Tibial nerve (tissue), 4 donors: ENCODE measurements around the gene VRK1. TPM values are rescaled to one million over a fixed set of nuclear protein-coding genes. Genes with fewer than 3 reads are reported as not detected.

Experiments used
- DNase-seq, 2 donors: peaks; one replicate each; pipeline ENCODE4 v3.0.0-alpha.2; 2019; ENCODE audit warnings: low spot score in 2 of 2
- H3K27ac ChIP-seq, 4 donors: fragments of 200-600 bp; sonication (generic) in 3 of 4; one replicate each; pipeline ENCODE4 v1.5.1; 2017 to 2019; ENCODE audit warnings: mild to moderate bottlenecking in 1 of 4
- H3K27me3 ChIP-seq, 2 donors: fragments of 200-600 bp; sonication (generic) in 1 of 2; one replicate each; pipeline versions ENCODE4 v1.5.1 to v1.6.0; 2017 to 2019
- H3K36me3 ChIP-seq, 3 donors: fragments of 200-600 bp; sonication (generic); one replicate each; pipeline ENCODE4 v1.5.1; 2018 to 2019
- H3K4me1 ChIP-seq, 4 donors: fragments of 200-600 bp; sonication (generic) in 3 of 4; one replicate each; pipeline ENCODE4 v1.5.1; 2017 to 2019
- H3K4me3 ChIP-seq, 4 donors: fragments of 200-600 bp; sonication (generic) in 3 of 4; one replicate each; pipeline ENCODE4 v1.5.1; 2017 to 2019; ENCODE audit warnings: mild to moderate bottlenecking in 1 of 4, moderate library complexity in 1 of 4
- H3K9me3 ChIP-seq, 4 donors: fragments of 200-600 bp; sonication (generic) in 3 of 4; one replicate each; pipeline ENCODE4 v1.5.1; 2017 to 2019
- CTCF ChIP-seq, 5 experiments: fragments of 200-600 bp in 3 of 5; fragments of 450-650 bp in 2 of 5; sonication (generic) in 3 of 5; IDR thresholded peaks; one replicate each; pipeline ENCODE4 v1.5.1; 2016 to 2019; ENCODE audit warnings: antibody characterized with exemption in 5 of 5, mild to moderate bottlenecking in 3 of 5, moderate library complexity in 2 of 5
- EP300 ChIP-seq, 2 donors: sonication (generic); formaldehyde crosslinking; IDR thresholded peaks; one replicate each; pipeline ENCODE4 v1.6.1; 2017; ENCODE audit warnings: antibody characterized with exemption in 2 of 2, mild to moderate bottlenecking in 1 of 2
- POLR2A ChIP-seq, 2 donors: fragments of 450-650 bp; IDR thresholded peaks; one replicate each; pipeline ENCODE4 v1.6.1; 2017; ENCODE audit warnings: antibody characterized with exemption in 2 of 2, mild to moderate bottlenecking in 2 of 2, moderate library complexity in 2 of 2
- WGBS, 2 donors: methylation state at CpG; one replicate each; pipeline ENCODE4 v1.1.5; 2018; 5-methylcytosine and 5-hydroxymethylcytosine counted together
- total RNA-seq, 4 donors: library from RNA; depleted of rRNA; stranded (reverse); fragments of >200 nt; gene quantifications; one replicate each; pipeline ENCODE4 v1.1.0, GENCODE V29; 2016

Gene VRK1
- total RNA-seq, 4 donors from 2014 or later: 5.4 to 11.0 (median 9.0) TPM

DNA sequence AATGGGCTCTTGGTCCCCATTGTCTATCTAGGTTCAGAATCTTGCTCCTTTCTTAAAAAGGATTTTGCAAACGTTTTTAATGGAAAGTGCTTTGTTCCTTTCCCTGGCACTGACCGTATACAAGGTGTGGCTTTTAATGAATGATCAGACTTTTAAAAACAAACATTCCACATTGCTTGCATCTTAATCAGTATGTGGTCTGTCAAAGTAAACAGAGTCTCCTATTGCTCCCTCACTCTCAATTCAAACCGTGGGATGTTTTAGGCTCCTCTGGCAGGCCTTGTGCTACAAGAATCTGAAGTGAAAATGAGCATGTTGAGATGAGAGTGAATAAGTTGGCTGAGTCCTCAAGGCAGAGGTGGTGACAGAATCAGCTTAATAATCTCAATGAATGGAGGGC, 107.0 kb downstream of the VRK1 start:
- no peaks in the 10 kb centered on the region for H3K36me3 ChIP-seq
- 53 to 55% methylated on average over 3 of the region's 3 CpGs for WGBS, 2 donors
- H3K9me3 ChIP-seq: peaks cover 0 to 10% (median 0%) of the 10 kb centered on the region in 4 donors
- DNase-seq: no peak
- no peak overlapping the region for H3K27ac ChIP-seq
- H3K4me3 ChIP-seq: no peak overlapping the region
- no peaks in the 10 kb centered on the region for H3K4me1 ChIP-seq
- no peaks in the 10 kb centered on the region for H3K27me3 ChIP-seq
- TF ChIP-seq CTCF (IDR thresholded peaks at IDR 0.05) (no peak), EP300 (IDR thresholded peaks at IDR 0.05) (no peak), POLR2A (IDR thresholded peaks at IDR 0.05) (no peak)

DNA sequence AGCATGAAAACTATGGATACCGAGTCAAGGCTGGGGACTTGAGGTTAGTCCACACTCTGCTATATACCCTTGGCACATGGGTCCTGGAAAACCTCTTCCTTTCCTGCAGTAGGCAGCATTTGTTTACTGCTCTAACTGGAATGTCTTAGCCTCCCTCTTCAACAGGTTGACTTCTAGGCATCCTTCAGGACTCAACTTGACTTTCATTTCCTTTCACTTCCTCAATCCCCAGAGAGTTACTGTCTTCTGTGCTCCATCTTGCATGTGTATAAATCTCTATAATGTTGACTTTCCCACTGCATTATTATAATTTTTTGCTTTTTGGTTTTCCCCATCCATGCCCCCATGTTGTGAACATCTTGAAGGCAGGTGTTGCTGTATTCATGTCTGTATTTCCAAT, 107.9 kb downstream of the VRK1 start:
- Histone ChIP-seq H3K4me1 (no peaks in the 10 kb centered on the region), H3K9me3 (peaks cover 0 to 19% (median 2%) of the 10 kb centered on the region in 4 donors), H3K4me3 (no peak overlapping the region), H3K36me3 (no peaks in the 10 kb centered on the region), H3K27ac (no peak overlapping the region), H3K27me3 (no peaks in the 10 kb centered on the region)
- no peak for DNase-seq
- 95 to 100% methylated on average over 1 of the region's 1 CpG for WGBS, 2 donors
- TF ChIP-seq CTCF (IDR thresholded peaks at IDR 0.05) (no peak), EP300 (IDR thresholded peaks at IDR 0.05) (no peak), POLR2A (IDR thresholded peaks at IDR 0.05) (no peak)

GRCh38 chr14:96905825-96906224, 108.6 kb downstream of the VRK1 start:
- DNase-seq: peak in 1 of 2 donors; percentile 14
- no peak overlapping the region for H3K4me3 ChIP-seq
- H3K9me3 ChIP-seq: peaks cover 0 to 27% (median 2%) of the 10 kb centered on the region in 4 donors
- no peaks in the 10 kb centered on the region for H3K36me3 ChIP-seq
- no peaks in the 10 kb centered on the region for H3K27me3 ChIP-seq
- TF ChIP-seq POLR2A (IDR thresholded peaks at IDR 0.05) (no peak), EP300 (IDR thresholded peaks at IDR 0.05) (no peak), CTCF (IDR thresholded peaks at IDR 0.05) (no peak)
- no peaks in the 10 kb centered on the region for H3K4me1 ChIP-seq
- H3K27ac ChIP-seq: no peak overlapping the region
- 77 to 78% methylated on average over 3 of the region's 3 CpGs for WGBS, 2 donors

DNA sequence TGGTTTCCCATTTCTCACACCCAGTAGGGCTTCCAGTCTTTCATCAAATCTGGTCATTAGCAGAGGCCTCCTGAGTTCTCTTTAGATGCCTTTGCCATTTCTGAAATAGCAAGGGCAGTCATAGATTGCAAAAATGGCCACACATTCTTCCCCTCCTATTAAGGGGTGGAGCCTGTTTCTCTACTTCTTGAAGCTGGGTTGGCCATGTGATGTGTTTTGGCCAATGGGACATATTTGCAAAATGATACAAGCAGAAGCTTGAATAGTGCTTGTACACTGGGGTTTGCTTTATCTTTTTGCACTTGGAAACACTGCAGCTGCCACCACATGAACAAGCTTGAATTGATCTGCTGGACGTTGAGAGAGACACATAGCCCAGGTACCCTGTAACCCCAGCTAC, 109.3 kb downstream of the VRK1 start:
- H3K27ac ChIP-seq: no peak overlapping the region
- no peak for DNase-seq
- TF ChIP-seq CTCF (IDR thresholded peaks at IDR 0.05): no peak
- TF ChIP-seq POLR2A (IDR thresholded peaks at IDR 0.05): no peak
- no peak for TF ChIP-seq EP300 (IDR thresholded peaks at IDR 0.05)
- 81 to 100% methylated on average over 1 of the region's 1 CpG for WGBS, 2 donors
- H3K27me3 ChIP-seq: no peaks in the 10 kb centered on the region
- H3K36me3 ChIP-seq: no peaks in the 10 kb centered on the region
- H3K9me3 ChIP-seq: peaks cover 0 to 27% (median 2%) of the 10 kb centered on the region in 4 donors
- no peaks in the 10 kb centered on the region for H3K4me1 ChIP-seq
- no peak overlapping the region for H3K4me3 ChIP-seq

DNA sequence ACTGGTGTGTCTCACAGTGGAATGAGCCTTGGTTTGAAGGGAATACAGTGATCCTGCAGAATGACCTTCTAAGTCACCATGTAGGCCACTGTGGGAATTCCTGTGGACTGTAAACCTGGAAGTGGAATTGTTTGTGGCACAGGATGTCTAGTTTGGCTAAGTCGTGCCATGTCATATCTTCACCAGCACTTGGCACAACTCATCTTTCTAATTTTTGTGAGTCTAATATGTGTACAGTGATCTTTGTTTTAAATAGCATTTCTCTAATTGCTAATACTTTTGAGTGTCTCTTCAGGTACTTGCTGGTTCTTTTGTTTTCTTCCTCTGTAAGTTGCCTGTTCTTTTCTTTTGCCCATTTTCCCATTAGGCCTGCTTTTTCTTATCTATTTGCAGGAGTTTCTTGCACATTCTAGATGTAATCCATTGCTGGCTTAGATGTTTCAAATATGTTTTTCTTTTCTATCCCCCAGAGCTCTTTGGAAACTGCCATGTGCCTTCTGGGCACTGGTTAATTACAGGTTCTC, 112.7 kb downstream of the VRK1 start:
- no peak overlapping the region for H3K27ac ChIP-seq
- 90 to 97% methylated on average over 1 of the region's 1 CpG for whole genome bisulfite sequencing, 2 donors
- H3K27me3 ChIP-seq: no peaks in the 10 kb centered on the region
- TF ChIP-seq CTCF (IDR thresholded peaks at IDR 0.05) (no peak), POLR2A (IDR thresholded peaks at IDR 0.05) (no peak), EP300 (IDR thresholded peaks at IDR 0.05) (no peak)
- H3K4me1 ChIP-seq: no peaks in the 10 kb centered on the region
- peaks cover 0 to 29% (median 2%) of the 10 kb centered on the region in 4 donors for H3K9me3 ChIP-seq
- no peaks in the 10 kb centered on the region for H3K36me3 ChIP-seq
- DNase-seq: no peak
- no peak overlapping the region for H3K4me3 ChIP-seq
